GM12878 (cell line): Measurements from ENCODE around the gene SYNGAP1. TPM values are rescaled to one million over a fixed set of nuclear protein-coding genes. Genes with fewer than 3 reads are reported as not detected.

Source experiments
- ATAC-seq: fragments of 200-7000 bp; cut with Tn5 transposase; 3 replicates; pipeline ENCODE4 v1.9.1; 2020; ENCODE audit warnings: mild to moderate bottlenecking, moderate library complexity
- BruUV-seq: library from RNA; stranded (reverse); fragments of 400-500 nt; replicated peaks from 2 replicates; lab custom pipeline; 2021; lab: Mats Ljungman, UMichigan
- CTCF ChIA-PET: fragments of 300-600 bp; sonication (Branson Sonifier 250); formaldehyde crosslinking; extraction: SDS; loops from one replicate; lab custom pipeline; 2021; ENCODE audit warnings: inconsistent platforms; lab: Yijun Ruan, JAX
- POLR2A ChIA-PET: fragments of 350-600 bp; formaldehyde crosslinking; extraction: SDS; loops from one replicate; lab custom pipeline; 2021; ENCODE audit warnings: inconsistent platforms; lab: Charles Lee
- RAD21 ChIA-PET: fragments of 300-600 bp; sonication (Branson Sonifier 250); formaldehyde crosslinking; loops from one replicate; lab custom pipeline; 2023; ENCODE audit warnings: antibody characterized with exemption; ENCODE audit not compliant: unreplicated experiment; lab: Charles Lee
- SMC1A ChIA-PET: fragments of 300-600 bp; sonication (Branson Sonifier 250); formaldehyde crosslinking; loops from one replicate; lab custom pipeline; 2023; ENCODE audit not compliant: unreplicated experiment, uncharacterized antibody; lab: Charles Lee
- DNase-seq: peaks from one replicate; pipeline ENCODE4 v3.0.0-alpha.2; 2011; ENCODE audit warnings: low read depth, low spot score
- FAIRE-seq: peaks from 3 replicates; lab custom pipeline; 2011; peaks lifted over from hg19 to GRCh38; lab: Jason Lieb, UNC
- H2AFZ ChIP-seq: 2 replicates; pipeline ENCODE4 v1.6.0; 2011; ENCODE audit warnings: low read depth, low read length, control low read depth; ENCODE audit not compliant: control insufficient read depth
- H3K27ac ChIP-seq: 2 replicates; pipeline ENCODE4 v1.5.1; 2011; ENCODE audit warnings: control low read depth; ENCODE audit not compliant: control insufficient read depth, insufficient read depth
- H3K27me3 ChIP-seq, 2 experiments: replicated peaks in 1 of 2; 2 replicates each; pipeline versions ENCODE4 v1.6.0 to v1.6.1; 2011; ENCODE audit warnings: low read length in 1 of 2; ENCODE audit not compliant: control insufficient read depth in 2 of 2, insufficient read depth in 2 of 2
- H3K36me3 ChIP-seq, 2 experiments: 2 replicates each; pipeline ENCODE4 v1.5.1; 2011; ENCODE audit warnings: low read length in 1 of 2; ENCODE audit not compliant: control insufficient read depth in 2 of 2, insufficient read depth in 2 of 2
- H3K4me1 ChIP-seq: 2 replicates; pipeline ENCODE4 v1.6.1; 2011; ENCODE audit warnings: mild to moderate bottlenecking, low read length, moderate library complexity, mixed read lengths; ENCODE audit not compliant: control insufficient read depth, insufficient read depth
- H3K4me2 ChIP-seq: 2 replicates; pipeline ENCODE4 v1.6.0; 2011; ENCODE audit warnings: control low read depth; ENCODE audit not compliant: control insufficient read depth, insufficient read depth
- H3K4me3 ChIP-seq: fragments of 200-600 bp; sonication (generic); 2 replicates; pipeline ENCODE4 v1.5.1; 2016
- H3K79me2 ChIP-seq: 2 replicates; pipeline ENCODE4 v1.6.0; 2011; ENCODE audit warnings: low read length; ENCODE audit not compliant: control insufficient read depth, insufficient read depth
- H3K9ac ChIP-seq: 2 replicates; pipeline ENCODE4 v1.8.0; 2011; ENCODE audit warnings: low read length, control low read depth, mixed read lengths; ENCODE audit not compliant: control insufficient read depth, insufficient read depth
- H3K9me3 ChIP-seq: replicated peaks from 3 replicates; pipeline ENCODE4 v1.5.1; 2011; ENCODE audit warnings: mild to moderate bottlenecking, low read length; ENCODE audit not compliant: control insufficient read depth, insufficient read depth
- H4K20me1 ChIP-seq: 2 replicates; pipeline ENCODE4 v1.6.0; 2011; ENCODE audit not compliant: control insufficient read depth, insufficient read depth
- ATF2 ChIP-seq: IDR thresholded peaks from 2 replicates; pipeline ENCODE4 v1.6.1; 2012; ENCODE audit warnings: low read length, inconsistent platforms
- BHLHE40 ChIP-seq, 2 experiments: fragments of 450-650 bp in 1 of 2; IDR thresholded peaks; 2 replicates each; pipeline ENCODE4 v1.6.1; 2011 to 2017; ENCODE audit warnings: low read depth in 2 of 2, borderline replicate concordance in 1 of 2, improper control_type of control experiment in 1 of 2, low read length in 1 of 2, mild to moderate bottlenecking in 1 of 2
- E2F4 ChIP-seq: IDR thresholded peaks from 2 replicates; pipeline ENCODE4 v1.6.1; 2012; ENCODE audit warnings: low read depth, low read length, improper control_type of control experiment
- EGR1 ChIP-seq, 2 experiments: IDR thresholded peaks; 1 replicate in 1 of 2; 2 replicates in 1 of 2; pipeline ENCODE4 v1.6.1; 2011 to 2012; ENCODE audit warnings: low read depth in 2 of 2, low read length in 2 of 2, borderline replicate concordance in 1 of 2, mild to moderate bottlenecking in 1 of 2, moderate library complexity in 1 of 2
- HSF1 ChIP-seq: fragments of 150-350 bp; IDR thresholded peaks from 2 replicates; pipeline ENCODE4 v1.6.1; 2014; ENCODE audit warnings: mild to moderate bottlenecking, low read depth, low read length
- IKZF1 ChIP-seq: fragments of 450-650 bp; conservative IDR thresholded peaks from 2 replicates; pipeline ENCODE4 v1.6.1; 2017; ENCODE audit warnings: antibody characterized with exemption, mild to moderate bottlenecking
- KAT2A ChIP-seq: conservative IDR thresholded peaks from 2 replicates; pipeline ENCODE4 v1.6.1; 2011; ENCODE audit warnings: low read depth, low read length; ENCODE audit not compliant: control insufficient read depth
- PAX8 ChIP-seq: fragments of 450-650 bp; IDR thresholded peaks from 2 replicates; pipeline ENCODE4 v1.6.1; 2017; ENCODE audit warnings: mild to moderate bottlenecking, moderate library complexity
- REST ChIP-seq: IDR thresholded peaks from 2 replicates; pipeline ENCODE4 v1.6.1; 2012; ENCODE audit warnings: mild to moderate bottlenecking, low read depth, low read length
- SIN3A ChIP-seq: IDR thresholded peaks from 2 replicates; pipeline ENCODE4 v1.6.1; 2012; ENCODE audit warnings: low read depth, low read length, improper control_type of control experiment
- SREBF2 ChIP-seq: IDR thresholded peaks from 2 replicates; pipeline ENCODE4 v1.6.1; 2012; ENCODE audit warnings: mild to moderate bottlenecking, low read length
- ZNF217 ChIP-seq: fragments of 450-650 bp; IDR thresholded peaks from 2 replicates; pipeline ENCODE4 v1.6.1; 2017; ENCODE audit warnings: antibody characterized with exemption, mild to moderate bottlenecking
- ZNF24 ChIP-seq: fragments of 450-650 bp; IDR thresholded peaks from 2 replicates; pipeline ENCODE4 v1.6.1; 2017; ENCODE audit warnings: antibody characterized with exemption, mild to moderate bottlenecking
- ZNF384 ChIP-seq: IDR thresholded peaks from 2 replicates; pipeline ENCODE4 v1.6.1; 2012; ENCODE audit warnings: low read depth, mild to moderate bottlenecking, low read length, improper control_type of control experiment, borderline replicate concordance
- WGBS: methylation state at CpG from one replicate; pipeline ENCODE4 v1.1.6; 2016; ENCODE audit warnings: low lambda C conversion rate; ENCODE audit not compliant: insufficient replicate concordance, insufficient coverage; ENCODE audit errors: missing lambda C conversion rate; 5-methylcytosine and 5-hydroxymethylcytosine counted together
- in situ Hi-C: fragments of 300-500 bp; cut with MboI; formaldehyde crosslinking; loops from 9 replicates; pipeline ENCODE4 v1.14.3; 2018; ENCODE audit warnings: mixed read lengths
- intact Hi-C: fragments of 100-400 bp; cut with micrococcal nuclease; formaldehyde crosslinking; loops from one replicate; pipeline ENCODE4 v1.14.2; 2022; ENCODE audit not compliant: unreplicated experiment
- polyA plus RNA-seq, 11 experiments: library from polyadenylated mRNA; depleted of rRNA in 4 of 11; unstranded in 6 of 11; stranded (reverse) in 5 of 11; fragments of >200 nt; fragmentation: Nextera tagmentation in 4 of 11; fragmentation: Illumina TruSeq in 1 of 11; extraction: Ambion mirVana in 4 of 11; extraction: Trizol in 1 of 11; gene quantifications; 1 replicate in 1 of 11; 2 replicates in 10 of 11; pipeline versions ENCODE4 v1.2.1 to v1.2.3, GENCODE V29; 2011 to 2016; ENCODE audit warnings: inconsistent platforms in 2 of 11, missing spikeins in 2 of 11, low read depth in 1 of 11
- total RNA-seq, 4 experiments: library from RNA; depleted of rRNA in 3 of 4; stranded (reverse); fragments of >200 nt in 3 of 4; fragmentation: Illumina TruSeq in 1 of 4; extraction: Trizol in 1 of 4; gene quantifications; 2 replicates each; pipeline versions ENCODE4 v1.2.1 to v1.2.3, GENCODE V29; 2013 to 2021

SYNGAP1 gene
- total and polyA plus RNA-seq, 10 of the 15 experiments (the other 5 are each of a cell fraction or from before 2014, with no cell fraction given): 0.05 to 9.2 (median 1.2) TPM

GRCh38 chr6:33417903-33418689 is 1.8 kb upstream of the SYNGAP1 start, which contains the start of gene CUTA:
TSS of gene CUTA (minus strand) at chr6:33418107. CDS start at chr6:33418000, 107 bp downstream.
- peak within 1 kb of the TSS; percentile 97 for H3K27ac ChIP-seq
- ATAC-seq (peak; percentile 91), DNase-seq (peak; percentile 99), FAIRE-seq (peak; percentile 99)
- peak within 1 kb of the TSS; percentile 83 for H2AFZ ChIP-seq
- H3K4me1 ChIP-seq: peaks cover 30% of the 10 kb centered on the region
- H3K9me3 ChIP-seq: no peaks in the 10 kb centered on the region
- peak within 1 kb of the TSS; percentile 91 for H3K9ac ChIP-seq
- H4K20me1 ChIP-seq: no peaks in the 10 kb centered on the region; the same call in 1 of the 2 replicates
- peaks cover 30% of the 10 kb centered on the region for H3K79me2 ChIP-seq
- H3K27me3 ChIP-seq: no peaks in the 10 kb centered on the region; a peak in 2 of 4 replicates
- ChIA-PET POLR2A (interaction anchor here (0.6 to 2.7 kb wide), 12 partner anchors 8 to 161 kb away, joined by 3 to 14 read pairs (median 4); partner anchors contain the start of genes B3GALT4, PFDN6, WDR46 and ZBTB9), RAD21 (interaction anchor here (1.0 to 1.9 kb wide), 5 partner anchors 12 to 146 kb away, joined by 3 to 8 read pairs (median 5); partner anchors contain the start of genes RPS18, VPS52 and ZBTB9), SMC1A (interaction anchor here (0.6 to 2.1 kb wide), 9 partner anchors 10 to 297 kb away, joined by 3 to 8 read pairs (median 4); partner anchors contain the start of gene B3GALT4), CTCF (interaction anchor here (0.5 to 5.3 kb wide), 14 partner anchors 8 to 189 kb away, joined by 3 to 25 read pairs (median 4); partner anchors contain the start of genes RPS18, VPS52, ZBTB22 and ZBTB9)
- peak within 1 kb of the TSS; percentile 100 for H3K4me2 ChIP-seq
- peaks cover 0 to 4% of the 10 kb centered on the region in 2 experiments; a peak in 2 of 4 replicates for H3K36me3 ChIP-seq
- whole genome bisulfite sequencing: under 1% methylated on average over 51 of the region's 51 CpGs
- BruUV-seq: no TSS peak
- in situ Hi-C loops (no loop called here), intact Hi-C loops (loop anchor here (2.0 to 5.0 kb wide), 2 partner anchors 27 to 101 kb away; partner anchors contain the start of genes KIFC1 and ZBTB22)
- H3K4me3 ChIP-seq: peak within 1 kb of the TSS; percentile 98
- TF ChIP-seq ZNF217 (no peak), KAT2A (no peak), IKZF1 (peak; percentile 88), REST (no peak), PAX8 (no peak), SREBF2 (no peak), E2F4 (no peak), ZNF24 (no peak), HSF1 (no peak), BHLHE40 (IDR thresholded peaks at IDR 0.05; ENCODE audit: borderline replicate concordance in 1 of 2, low read depth in 2 of 2, low read length in 1 of 2) (peak; percentile 99 to 100), EGR1 (IDR thresholded peaks at IDR 0.05; ENCODE audit: borderline replicate concordance in 1 of 2, low read depth in 2 of 2, low read length in 2 of 2) (peak in 1 of 2 experiments; percentile 32; a peak in 1 of 3 replicates), SIN3A (no peak), ATF2 (no peak), ZNF384 (no peak)
